MG63 (cell line): Measurements from ENCODE around the gene CTNS. TPM values are rescaled to one million over a fixed set of nuclear protein-coding genes. Genes with fewer than 3 reads are reported as not detected.

Source experiments
- DNase-seq: peaks from one replicate; pipeline ENCODE4 v3.0.0-alpha.2; 2020
- H3K27me3 ChIP-seq: fragments of 250-450 bp; sonication (Bioruptor Pico); 2 replicates; pipeline ENCODE4 v1.5.1; 2020; ENCODE audit warnings: mild to moderate bottlenecking, moderate library complexity
- H3K36me3 ChIP-seq: fragments of 250-450 bp; sonication (Bioruptor Pico); 2 replicates; pipeline ENCODE4 v1.5.1; 2020; ENCODE audit warnings: mild to moderate bottlenecking, moderate library complexity
- H3K4me3 ChIP-seq: fragments of 250-450 bp; sonication (Bioruptor Pico); 2 replicates; pipeline ENCODE4 v1.5.1; 2020; ENCODE audit warnings: mild to moderate bottlenecking, moderate library complexity
- H3K9me3 ChIP-seq: fragments of 250-450 bp; sonication (Bioruptor Pico); 2 replicates; pipeline ENCODE4 v1.5.1; 2020; ENCODE audit warnings: mild to moderate bottlenecking, moderate library complexity
- total RNA-seq: library from RNA; depleted of rRNA; stranded (reverse); fragments of >200 nt; shearing (Covaris generic); gene quantifications from 2 replicates; pipeline ENCODE4 v1.2.3, GENCODE V29; 2014; ENCODE audit warnings: low replicate concordance; rRNA removed

CTNS gene
- 1.1 and 2.2 TPM in 2 replicates for total RNA-seq

DNA sequence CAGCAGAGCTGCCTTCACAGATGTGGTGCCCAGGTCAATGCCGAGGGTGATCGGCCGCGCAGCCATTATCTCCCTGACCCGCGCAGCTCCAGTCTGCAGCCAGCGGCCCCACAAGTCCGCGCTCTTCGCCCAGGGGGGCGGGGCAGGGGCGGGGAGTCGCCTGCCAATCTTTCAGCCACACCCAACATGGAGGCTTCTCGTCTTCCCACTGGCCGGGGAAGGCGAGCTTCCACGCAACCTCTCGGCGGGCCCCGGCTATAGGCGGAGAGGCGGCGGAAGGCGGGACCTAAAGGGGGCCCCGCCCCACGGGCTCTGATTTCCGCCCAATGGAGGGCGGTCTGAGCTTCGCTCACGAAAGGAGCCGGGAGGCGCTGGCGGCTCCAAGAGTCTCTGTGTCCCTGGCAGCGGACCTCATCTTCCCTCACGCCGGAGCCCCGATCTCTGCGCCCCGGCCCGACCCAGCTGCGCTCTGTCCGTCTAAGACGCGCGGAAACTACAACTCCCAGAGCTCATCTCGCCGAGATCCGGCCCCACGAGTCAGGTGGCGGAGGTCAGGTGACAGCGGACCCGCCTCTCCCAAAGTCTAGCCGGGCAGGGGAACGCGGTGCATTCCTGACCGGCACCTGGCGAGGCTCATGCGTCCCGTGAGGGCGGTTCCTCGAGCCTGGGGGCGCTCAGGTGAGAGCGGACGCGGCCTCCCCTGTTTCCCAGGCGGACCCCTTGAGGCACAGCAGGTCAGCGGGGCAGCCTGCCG lies at the start of gene CTNS, which contains the start of gene SHPK:
TSS of gene CTNS (plus strand) at position 607 of the 754 bp plus-strand sequence. CDS start 3,447 bp downstream, outside the sequence.
TSS of gene SHPK (minus strand) at position 97 of the 754 bp plus-strand sequence. CDS start at position 66, 31 bp downstream.
- peak; percentile 92 for DNase-seq
- Histone ChIP-seq H3K27me3 (no peaks in the 10 kb centered on the region), H3K4me3 (peak within 1 kb of the TSS; percentile 93), H3K9me3 (no peaks in the 10 kb centered on the region), H3K36me3 (no peaks in the 10 kb centered on the region)

DNA sequence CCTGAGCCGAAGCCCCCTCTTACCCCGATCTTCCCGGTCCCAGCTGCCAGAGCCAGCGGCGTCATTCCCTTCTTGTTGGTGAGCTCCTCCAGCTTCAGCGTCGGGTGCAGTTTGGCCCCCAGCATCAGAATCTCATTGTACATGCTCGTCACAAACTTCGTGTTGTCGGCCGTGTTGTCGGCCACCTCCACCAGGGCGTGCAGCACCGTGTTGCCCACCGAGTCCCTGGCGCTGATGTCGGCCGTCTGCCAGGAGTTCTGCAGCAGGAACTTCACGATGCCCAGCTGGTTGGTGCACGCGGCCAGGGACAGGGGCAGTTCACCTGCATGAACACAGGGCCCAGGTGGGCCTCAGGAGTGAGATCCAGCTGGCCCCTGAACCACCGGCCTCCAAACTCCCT lies 46.8 kb upstream of the CTNS start:
- Histone ChIP-seq H3K27me3 (no peaks in the 10 kb centered on the region), H3K9me3 (no peaks in the 10 kb centered on the region), H3K4me3 (no peak overlapping the region), H3K36me3 (no peaks in the 10 kb centered on the region)
- DNase-seq, result no peak

- Histone ChIP-seq H3K27me3 (no peaks in the 10 kb centered on the region), H3K9me3 (no peaks in the 10 kb centered on the region), H3K36me3 (no peaks in the 10 kb centered on the region), H3K4me3 (no peak overlapping the region)
- no peak for DNase-seq
Measured at GRCh38 chr17:3590231-3590630, 46.3 kb upstream of the CTNS start.

DNA sequence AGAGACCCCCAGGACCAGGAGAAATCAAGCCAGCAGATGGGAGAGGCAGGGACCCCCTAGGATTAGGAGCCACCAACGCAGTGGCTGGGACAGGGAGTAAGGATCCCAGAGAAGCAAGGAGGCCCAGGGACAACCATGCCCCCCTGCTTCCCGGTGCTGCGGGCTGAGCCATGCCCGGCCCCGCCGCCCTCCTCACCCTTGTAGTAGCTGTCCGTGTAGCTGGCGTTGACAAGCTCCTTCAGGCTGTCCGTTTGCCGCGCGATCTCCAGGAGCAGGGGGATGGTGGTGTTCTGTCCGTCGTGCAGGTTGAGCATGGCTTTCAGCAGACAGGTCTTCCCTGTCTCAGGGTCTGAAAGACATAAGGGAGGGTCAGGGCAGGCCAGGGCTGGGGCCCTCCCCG lies 45.8 kb upstream of the CTNS start:
- no peak overlapping the region for H3K4me3 ChIP-seq
- H3K27me3 ChIP-seq, result no peaks in the 10 kb centered on the region
- no peaks in the 10 kb centered on the region for H3K9me3 ChIP-seq
- no peaks in the 10 kb centered on the region for H3K36me3 ChIP-seq
- no peak for DNase-seq

DNA sequence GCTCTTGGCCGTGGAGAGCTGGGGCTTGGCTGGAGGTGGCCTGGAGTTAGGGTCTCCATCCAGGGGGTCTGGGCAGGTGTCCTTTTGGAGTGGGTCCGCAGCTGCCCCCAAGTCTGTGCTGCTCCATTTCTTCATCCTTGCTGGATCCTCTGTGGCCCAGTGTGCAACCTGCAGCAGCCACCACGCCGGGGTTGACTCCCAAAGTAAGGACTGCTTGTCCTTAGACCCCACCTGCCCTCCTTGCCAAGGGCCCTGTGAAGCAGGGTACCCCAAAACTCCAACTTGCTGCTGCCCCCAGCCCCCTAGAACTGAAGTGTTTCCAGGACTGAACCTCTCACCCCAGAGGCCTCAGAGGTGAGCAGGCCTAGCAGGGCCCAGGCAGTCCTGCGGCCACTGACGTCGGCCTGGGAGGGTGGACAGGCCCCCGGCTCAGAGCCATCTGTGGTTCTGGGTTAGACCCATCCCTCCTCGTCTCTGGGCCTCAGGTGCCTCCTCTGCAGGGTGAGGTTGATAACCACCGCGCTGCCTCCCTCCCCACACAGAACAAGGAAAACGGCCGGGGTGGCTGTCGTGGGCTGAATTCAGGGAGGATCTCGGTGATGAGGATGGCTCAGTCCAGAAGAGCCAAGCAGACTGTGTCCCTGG lies 44.2 kb upstream of the CTNS start:
- DNase-seq, result no peak
- no peaks in the 10 kb centered on the region for H3K9me3 ChIP-seq
- no peaks in the 10 kb centered on the region for H3K27me3 ChIP-seq

GRCh38 chr17:3593384-3593783 lies 43.2 kb upstream of the CTNS start:
- Histone ChIP-seq H3K9me3 (no peaks in the 10 kb centered on the region), H3K36me3 (no peaks in the 10 kb centered on the region), H3K27me3 (no peaks in the 10 kb centered on the region), H3K4me3 (no peak overlapping the region)
- no peak for DNase-seq

More for the DNA sequence above, 44.2 kb upstream of the CTNS start:
- H3K36me3 ChIP-seq, result no peaks in the 10 kb centered on the region
- H3K4me3 ChIP-seq, result no peak overlapping the region

GRCh38 chr17:3594051-3594800 lies 42.3 kb upstream of the CTNS start:
- Histone ChIP-seq H3K4me3 (no peak overlapping the region), H3K27me3 (no peaks in the 10 kb centered on the region), H3K36me3 (no peaks in the 10 kb centered on the region), H3K9me3 (no peaks in the 10 kb centered on the region)
- no peak for DNase-seq

- no peak for DNase-seq
- H3K9me3 ChIP-seq, result no peaks in the 10 kb centered on the region
Measured at GRCh38 chr17:3594976-3595375, 41.6 kb upstream of the CTNS start.

DNA sequence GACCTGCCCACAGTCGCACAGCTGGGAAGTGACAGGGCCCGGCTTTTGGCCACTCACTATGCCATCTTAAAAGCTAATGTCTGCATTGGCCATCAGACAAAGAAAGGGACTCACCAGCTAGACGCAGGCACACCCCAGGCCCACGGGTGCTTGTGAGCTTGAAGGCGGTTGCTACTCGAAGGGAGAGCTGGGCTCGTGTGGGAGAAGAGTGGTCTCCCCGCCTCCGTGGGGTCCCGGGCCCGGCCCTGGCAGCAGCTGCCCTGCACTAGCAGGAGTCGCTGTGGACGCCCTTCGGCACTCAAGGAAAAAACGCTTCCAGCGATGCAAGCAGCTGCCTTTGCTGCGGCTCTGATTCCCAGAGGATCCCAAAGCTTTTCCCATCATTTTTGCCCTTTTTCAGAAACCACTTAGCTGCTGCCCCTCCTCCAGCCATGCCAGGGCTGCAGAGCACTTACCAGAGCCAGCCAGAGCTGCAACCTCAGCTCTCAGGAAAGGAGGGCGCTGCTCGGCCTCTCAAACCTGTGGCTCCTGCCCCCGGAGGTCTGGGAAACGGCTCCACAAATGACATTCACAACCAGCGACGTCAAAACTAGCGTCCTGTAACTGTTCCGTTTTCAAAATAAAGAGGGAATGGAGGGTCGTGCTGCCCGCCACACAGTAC lies 39.6 kb upstream of the CTNS start:
- Histone ChIP-seq H3K36me3 (no peaks in the 10 kb centered on the region), H3K27me3 (no peaks in the 10 kb centered on the region), H3K4me3 (no peak overlapping the region), H3K9me3 (no peaks in the 10 kb centered on the region)
- DNase-seq, result no peak

More at GRCh38 chr17:3594976-3595375, 41.6 kb upstream of the CTNS start:
- H3K4me3 ChIP-seq, result no peak overlapping the region
- no peaks in the 10 kb centered on the region for H3K27me3 ChIP-seq
- H3K36me3 ChIP-seq, result no peaks in the 10 kb centered on the region

- DNase-seq, result no peak
- no peaks in the 10 kb centered on the region for H3K36me3 ChIP-seq
- no peaks in the 10 kb centered on the region for H3K27me3 ChIP-seq
- H3K9me3 ChIP-seq, result no peaks in the 10 kb centered on the region
- no peak overlapping the region for H3K4me3 ChIP-seq
Measured at GRCh38 chr17:3598078-3598477, 38.5 kb upstream of the CTNS start.

DNA sequence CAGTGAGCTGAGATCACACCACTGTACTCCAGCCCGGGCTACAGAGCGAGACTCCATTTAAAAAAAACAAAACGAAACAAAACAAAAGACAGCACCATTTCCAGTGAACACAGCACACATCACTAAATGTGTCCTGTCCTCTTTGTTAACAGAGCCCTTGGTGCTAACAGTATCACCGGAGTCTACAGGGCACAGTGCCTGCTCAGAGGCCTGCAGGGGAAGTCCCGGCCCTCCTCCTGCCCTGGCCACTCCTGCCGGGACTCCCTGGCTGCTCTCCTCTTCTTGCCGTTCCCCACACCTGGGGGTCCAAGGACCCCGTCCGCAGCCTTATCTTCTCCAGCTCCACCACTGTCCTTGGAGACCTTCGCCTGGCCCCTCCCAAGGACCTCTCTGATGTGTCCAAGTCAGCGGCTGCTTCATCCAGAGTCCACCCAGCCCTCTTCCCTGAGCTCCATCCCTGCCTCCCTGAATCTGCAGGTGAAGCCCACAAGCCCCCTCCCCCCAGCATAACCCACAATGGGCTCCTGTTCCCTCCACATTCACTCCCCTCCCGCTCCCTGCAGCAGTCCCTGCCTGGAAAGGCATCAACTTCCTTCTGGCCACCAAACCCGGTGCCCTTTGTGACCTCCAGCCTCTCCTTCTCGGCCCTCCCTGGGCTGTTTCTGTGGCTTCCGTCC lies 35.9 kb upstream of the CTNS start:
- Histone ChIP-seq H3K9me3 (no peaks in the 10 kb centered on the region), H3K27me3 (no peaks in the 10 kb centered on the region), H3K4me3 (no peak overlapping the region), H3K36me3 (no peaks in the 10 kb centered on the region)
- no peak for DNase-seq

GRCh38 chr17:3602499-3602898 lies 34.1 kb upstream of the CTNS start:
- Histone ChIP-seq H3K36me3 (no peaks in the 10 kb centered on the region), H3K27me3 (no peaks in the 10 kb centered on the region), H3K4me3 (no peak overlapping the region), H3K9me3 (no peaks in the 10 kb centered on the region)
- DNase-seq, result no peak

- no peaks in the 10 kb centered on the region for H3K9me3 ChIP-seq
- H3K27me3 ChIP-seq, result no peaks in the 10 kb centered on the region
- no peak for DNase-seq
- no peak overlapping the region for H3K4me3 ChIP-seq
- H3K36me3 ChIP-seq, result no peaks in the 10 kb centered on the region
Measured at GRCh38 chr17:3603119-3603869, 33.3 kb upstream of the CTNS start.

DNA sequence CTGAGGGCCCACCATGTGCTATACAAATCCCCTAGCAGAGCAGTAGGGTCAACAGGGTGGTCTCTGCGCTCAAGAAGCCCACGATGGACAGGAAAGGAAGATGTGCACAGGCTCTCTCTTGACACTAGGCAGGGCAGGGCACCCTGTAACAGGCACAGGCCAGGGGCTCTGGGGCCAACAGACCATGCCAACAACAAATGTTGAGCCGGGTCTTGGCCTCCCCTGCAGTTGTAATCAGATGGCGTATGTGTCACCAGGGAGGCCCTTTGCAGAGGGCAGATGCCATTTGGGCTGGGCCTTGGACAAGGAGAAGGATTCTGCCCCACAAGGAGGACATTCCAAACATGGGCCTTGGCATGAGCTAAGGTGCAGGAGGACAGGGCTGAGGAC lies 32.7 kb upstream of the CTNS start:
- no peak for DNase-seq
- H3K36me3 ChIP-seq, result no peaks in the 10 kb centered on the region
- H3K4me3 ChIP-seq, result no peak overlapping the region
- no peaks in the 10 kb centered on the region for H3K9me3 ChIP-seq
- H3K27me3 ChIP-seq, result no peaks in the 10 kb centered on the region

GRCh38 chr17:3609689-3610088 lies 26.9 kb upstream of the CTNS start:
- no peaks in the 10 kb centered on the region for H3K9me3 ChIP-seq
- H3K4me3 ChIP-seq, result no peak overlapping the region
- no peaks in the 10 kb centered on the region for H3K27me3 ChIP-seq
- H3K36me3 ChIP-seq, result no peaks in the 10 kb centered on the region
- DNase-seq, result no peak

GRCh38 chr17:3610523-3610922 lies 26.0 kb upstream of the CTNS start:
- Histone ChIP-seq H3K36me3 (no peaks in the 10 kb centered on the region), H3K9me3 (no peaks in the 10 kb centered on the region), H3K27me3 (no peaks in the 10 kb centered on the region), H3K4me3 (no peak overlapping the region)
- no peak for DNase-seq
